A549 (cell line): ENCODE data around the gene TBC1D16. TPM values are rescaled to one million over a fixed set of nuclear protein-coding genes. Genes with fewer than 3 reads are reported as not detected.

Source experiments
- ATAC-seq, 2 experiments: fragments of 200-7000 bp in 1 of 2; fragments of >200 bp in 1 of 2; cut with Nextera tagmentation in 1 of 2; cut with Tn5 transposase in 1 of 2; 3 replicates each; pipeline versions ENCODE4 v1.8.0 to v1.9.1; 2018 to 2020; ENCODE audit warnings: mild to moderate bottlenecking in 1 of 2, moderate library complexity in 1 of 2
- CTCF ChIA-PET: fragments of 300-600 bp; sonication (Branson Sonifier 250); formaldehyde crosslinking; extraction: SDS; loops from one replicate; lab custom pipeline; 2021; ENCODE audit warnings: antibody characterized with exemption, inconsistent platforms; lab: Yijun Ruan, JAX
- POLR2A ChIA-PET: fragments of 350-600 bp; formaldehyde crosslinking; extraction: SDS; loops from one replicate; lab custom pipeline; 2021; ENCODE audit warnings: antibody characterized with exemption, inconsistent platforms; lab: Yijun Ruan, JAX
- DNase-seq, 2 experiments: peaks; one replicate each; pipeline versions ENCODE4 v3.0.0 to v3.0.0-alpha.2; 2011 to 2016; ENCODE audit warnings: low read depth in 1 of 2, low spot score in 1 of 2
- FAIRE-seq: peaks from 2 replicates; lab custom pipeline; 2011; peaks lifted over from hg19 to GRCh38; lab: Jason Lieb, UNC
- H3K27ac ChIP-seq, 2 experiments: fragments of >200 bp; sonication (Bioruptor Twin); formaldehyde crosslinking; 3 replicates each; pipeline ENCODE4 v1.5.1; 2016 to 2017
- H3K4me1 ChIP-seq: fragments of >200 bp; sonication (Bioruptor Twin); formaldehyde crosslinking; 3 replicates; pipeline ENCODE4 v1.6.1; 2016
- H3K4me2 ChIP-seq: fragments of >200 bp; sonication (Bioruptor Twin); formaldehyde crosslinking; 3 replicates; pipeline ENCODE4 v1.6.1; 2016
- H3K4me3 ChIP-seq: fragments of >200 bp; sonication (Bioruptor Twin); formaldehyde crosslinking; 3 replicates; pipeline ENCODE4 v1.5.1; 2016
- H3K9me3 ChIP-seq: fragments of >200 bp; sonication (Bioruptor Twin); formaldehyde crosslinking; 3 replicates; pipeline ENCODE4 v1.6.1; 2016
- BCL3 ChIP-seq: fragments of >200 bp; sonication (Bioruptor Twin); formaldehyde crosslinking; IDR thresholded peaks from 3 replicates; pipeline ENCODE4 v1.6.1; 2016
- BHLHE40 ChIP-seq: IDR thresholded peaks from 2 replicates; pipeline ENCODE4 v1.6.1; 2012; ENCODE audit warnings: low read depth, low read length, inconsistent platforms
- CBX2 ChIP-seq: fragments of 200-600 bp; sonication (generic); IDR thresholded peaks from 2 replicates; pipeline ENCODE4 v1.6.1; 2016; ENCODE audit warnings: low read depth, mild to moderate bottlenecking, borderline replicate concordance
- CHD4 ChIP-seq: fragments of 200-600 bp; sonication (generic); IDR thresholded peaks from 2 replicates; pipeline ENCODE4 v1.6.1; 2016; ENCODE audit warnings: antibody characterized with exemption, mild to moderate bottlenecking, borderline replicate concordance
- EHMT2 ChIP-seq: fragments of 200-600 bp; sonication (generic); IDR thresholded peaks from 2 replicates; pipeline ENCODE4 v1.6.1; 2016; ENCODE audit warnings: antibody characterized with exemption, low read depth, mild to moderate bottlenecking, moderate library complexity
- EP300 ChIP-seq, 2 experiments: fragments of >200 bp; sonication (Bioruptor Twin); formaldehyde crosslinking; IDR thresholded peaks; 2 replicates in 1 of 2; 3 replicates in 1 of 2; pipeline ENCODE4 v1.6.1; 2016 to 2017
- FOSL2 ChIP-seq, 2 experiments: fragments of 450-650 bp in 1 of 2; fragments of >200 bp in 1 of 2; sonication (Bioruptor Twin) in 1 of 2; formaldehyde crosslinking; IDR thresholded peaks; 2 replicates each; pipeline versions ENCODE4 v1.5.0 to v1.6.1; 2016 to 2020; ENCODE audit warnings: mild to moderate bottlenecking in 1 of 2, moderate library complexity in 1 of 2
- HDAC2 ChIP-seq: fragments of 200-600 bp; sonication (generic); IDR thresholded peaks from 2 replicates; pipeline ENCODE4 v1.6.1; 2016
- HES2 ChIP-seq: fragments of >200 bp; sonication (Bioruptor Twin); formaldehyde crosslinking; IDR thresholded peaks from 2 replicates; pipeline ENCODE4 v1.6.1; 2016
- HMGXB4 ChIP-seq: fragments of 250-450 bp; sonication (Bioruptor Pico); IDR thresholded peaks from 2 replicates; pipeline ENCODE4 v1.5.0; 2021; ENCODE audit warnings: mild to moderate bottlenecking, moderate library complexity, borderline replicate concordance
- HOXA7 ChIP-seq: fragments of 250-450 bp; sonication (Bioruptor Pico); IDR thresholded peaks from 2 replicates; pipeline ENCODE4 v1.5.0; 2020; ENCODE audit warnings: mild to moderate bottlenecking, moderate library complexity
- HOXB13 ChIP-seq: fragments of 250-450 bp; sonication (Bioruptor Pico); IDR thresholded peaks from 2 replicates; pipeline ENCODE4 v1.5.0; 2020; ENCODE audit warnings: low read depth, mild to moderate bottlenecking, moderate library complexity
- JUNB ChIP-seq: fragments of >200 bp; sonication (Bioruptor Twin); formaldehyde crosslinking; IDR thresholded peaks from 2 replicates; pipeline ENCODE4 v1.6.1; 2016
- MAFK ChIP-seq: fragments of 450-650 bp; IDR thresholded peaks from 2 replicates; pipeline ENCODE4 v1.6.1; 2014; ENCODE audit not compliant: partially characterized antibody
- MAX ChIP-seq: IDR thresholded peaks from 2 replicates; pipeline ENCODE4 v1.6.1; 2012
- MAZ ChIP-seq: fragments of 150-350 bp; IDR thresholded peaks from 2 replicates; pipeline ENCODE4 v1.6.1; 2014; ENCODE audit warnings: antibody characterized with exemption, low read depth, low read length, borderline replicate concordance
- MYC ChIP-seq: IDR thresholded peaks from 2 replicates; pipeline ENCODE4 v1.6.1; 2012; ENCODE audit warnings: mild to moderate bottlenecking, inconsistent platforms, low read length, improper control_type of control experiment, borderline replicate concordance
- NR3C1 ChIP-seq: fragments of >200 bp; sonication (Bioruptor Twin); formaldehyde crosslinking; IDR thresholded peaks from 3 replicates; pipeline ENCODE4 v1.6.1; 2017
- PHF8 ChIP-seq: fragments of 200-600 bp; sonication (generic); IDR thresholded peaks from 2 replicates; pipeline ENCODE4 v1.6.1; 2016; ENCODE audit warnings: low read depth, mild to moderate bottlenecking, antibody characterized with exemption, moderate library complexity, borderline replicate concordance
- RARB ChIP-seq: fragments of 250-450 bp; sonication (Bioruptor Pico); IDR thresholded peaks from 2 replicates; pipeline ENCODE4 v1.8.0; 2021; ENCODE audit warnings: mild to moderate bottlenecking, moderate library complexity
- RCOR1 ChIP-seq: fragments of 150-350 bp; IDR thresholded peaks from 2 replicates; pipeline ENCODE4 v1.6.1; 2014; ENCODE audit warnings: antibody characterized with exemption, low read length, low read depth
- RFX5 ChIP-seq: fragments of 450-650 bp; IDR thresholded peaks from 2 replicates; pipeline ENCODE4 v1.7.1; 2014; ENCODE audit warnings: antibody characterized with exemption, mild to moderate bottlenecking, moderate library complexity
- SMC3 ChIP-seq: fragments of >200 bp; sonication (Bioruptor Twin); formaldehyde crosslinking; IDR thresholded peaks from 3 replicates; pipeline ENCODE4 v1.6.1; 2018; ENCODE audit warnings: inconsistent platforms
- TFCP2L1 ChIP-seq: fragments of 250-450 bp; sonication (Bioruptor Pico); IDR thresholded peaks from 2 replicates; pipeline ENCODE4 v1.5.0; 2021; ENCODE audit warnings: mild to moderate bottlenecking
- TP53 ChIP-seq: fragments of 250-450 bp; sonication (Bioruptor Pico); IDR thresholded peaks from 2 replicates; pipeline ENCODE4 v1.5.0; 2021; ENCODE audit warnings: mild to moderate bottlenecking, moderate library complexity
- ZFP36 ChIP-seq: fragments of 450-650 bp; IDR thresholded peaks from 2 replicates; pipeline ENCODE4 v1.6.1; 2014; ENCODE audit warnings: borderline replicate concordance; ENCODE audit not compliant: partially characterized antibody
- WGBS: methylation state at CpG from one replicate; pipeline ENCODE4 v1.1.6; 2017; ENCODE audit errors: missing lambda C conversion rate; 5-methylcytosine and 5-hydroxymethylcytosine counted together
- polyA plus RNA-seq, 4 experiments: library from polyadenylated mRNA; depleted of rRNA in 3 of 4; stranded (reverse); fragments of >200 nt; fragmentation: RNase III in 1 of 4; extraction: RNeasy Plus Mini Kit Qiagen cat#74134 plus additional on column Dnase treatment in 1 of 4; gene quantifications; 2 replicates in 3 of 4; 3 replicates in 1 of 4; pipeline ENCODE4 v1.2.3, GENCODE V29; 2011 to 2017

Gene TBC1D16
- polyA plus RNA-seq, 2 of the 4 experiments (the other 2 are of a cell fraction), result 8.9 to 12.5 TPM

- TF ChIP-seq FOSL2 (IDR thresholded peaks at IDR 0.05) (no peak), FOSL2 (CRISPR knock-in tag; IDR thresholded peaks at IDR 0.05) (peak; percentile 5; the same call in 1 of the 2 replicates), SMC3 (no peak; the same call in 2 of the 3 replicates), NR3C1 (no peak), ZFP36 (no peak), MAX (peak; percentile 92), BHLHE40 (no peak), MYC (peak; percentile 88; the same call in 1 of the 2 replicates), MAZ (peak; percentile 82; the same call in 1 of the 2 replicates), HOXA7 (peak; percentile 35; the same call in 1 of the 2 replicates), RCOR1 (no peak), HES2 (no peak), HOXB13 (no peak), TP53 (CRISPR knock-in tag) (no peak; the same call in 1 of the 2 replicates), CBX2 (no peak), EP300 (IDR thresholded peaks at IDR 0.05) (no peak), HDAC2 (no peak), BCL3 (peak; percentile 37; the same call in 1 of the 3 replicates), RFX5 (peak; percentile 76), JUNB (no peak), CHD4 (no peak), MAFK (no peak)
- TF ChIP-seq, all 56 proteins: peak for 17
Observed at GRCh38 chr17:80035937-80036714, 454 bp upstream of the TBC1D16 start, which contains the start of gene CCDC40 (continued).

GRCh38 chr17:80034791-80035686, 633 bp downstream of the TBC1D16 start:
- peak overlapping the region; percentile 91 for H3K4me2 ChIP-seq
- H3K4me1 ChIP-seq, result peaks cover 9% of the 10 kb centered on the region
- WGBS, result 10% methylated on average over 26 of the region's 55 CpGs
- ATAC-seq, result peak in 1 of 2 experiments; percentile 23; a peak in 3 of 6 replicates
- peak overlapping the region; percentile 89 for H3K4me3 ChIP-seq
- FAIRE-seq, result no peak
- TF ChIP-seq PHF8, result peak; percentile 59
- TF ChIP-seq EHMT2, result no peak
- peak; percentile 33; the same call in 1 of the 2 replicates for TF ChIP-seq MAX
- TF ChIP-seq HMGXB4 (CRISPR knock-in tag), result no peak
- 0 out of 2 replicates have a peak, but pooled peaks have one; percentile 18 for TF ChIP-seq HDAC2
- TF ChIP-seq HES2, result no peak
- no peak for TF ChIP-seq TFCP2L1 (CRISPR knock-in tag)
- TF ChIP-seq RARB (CRISPR knock-in tag), result no peak
- DNase-seq, result peak in 1 of 2 experiments; percentile 40
- POLR2A ChIA-PET, result interaction anchor here (0.7 to 1.3 kb wide), 5 partner anchors 27 to 343 kb away, joined by 3 to 4 read pairs (median 3); partner anchors contain the start of genes CBX4 and GAA
- no peaks in the 10 kb centered on the region for H3K9me3 ChIP-seq
- CTCF ChIA-PET, result interaction anchor here (0.6 to 11.5 kb wide), 6 partner anchors 9 to 347 kb away, joined by 3 to 138 read pairs (median 4); partner anchors contain the start of gene GAA
- peak overlapping the region; percentile 83 to 93 for H3K27ac ChIP-seq
